Measurements from ENCODE around the gene GRAMD1C.
"Not testable (repeated sequence)": the region's sequence is repeated elsewhere in the genome, so short reads cannot be mapped to it uniquely, and the experiment has no call there.

Gene GRAMD1C

DNA sequence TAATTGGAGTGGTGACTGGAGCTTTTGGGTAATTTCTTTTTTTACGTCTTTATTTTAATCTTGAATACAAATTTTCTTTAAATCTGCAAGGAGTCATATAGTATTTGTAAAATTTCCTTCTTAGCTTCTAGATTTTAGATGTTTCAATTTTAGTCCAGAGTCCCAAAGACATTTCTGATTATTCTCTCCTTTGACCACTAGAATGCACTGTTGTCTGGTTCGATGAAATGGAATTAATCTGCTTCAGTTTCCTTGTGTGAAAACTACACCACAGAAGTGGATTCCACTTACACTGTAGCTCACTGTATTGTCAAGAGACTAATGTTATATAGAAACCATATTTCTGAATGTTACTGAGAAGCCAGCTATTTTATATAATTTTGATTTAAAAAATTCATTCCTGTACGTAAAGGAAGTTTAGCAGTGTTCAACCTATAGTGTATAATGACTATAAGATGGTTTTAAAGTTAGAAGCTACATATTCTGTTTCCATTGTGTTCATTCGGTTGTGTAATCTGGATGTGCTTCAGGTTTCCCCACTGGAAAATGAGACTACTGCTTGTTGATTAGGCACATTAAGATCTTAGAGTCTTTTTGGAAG is 6.1 kb downstream of the GRAMD1C start:
- TF ChIP-seq EZH2 (IDR thresholded peaks at IDR 0.05; ENCODE audit: borderline replicate concordance, low read depth, low read length, severe bottlenecking), result no peak
- TF ChIP-seq, protein P1, sequence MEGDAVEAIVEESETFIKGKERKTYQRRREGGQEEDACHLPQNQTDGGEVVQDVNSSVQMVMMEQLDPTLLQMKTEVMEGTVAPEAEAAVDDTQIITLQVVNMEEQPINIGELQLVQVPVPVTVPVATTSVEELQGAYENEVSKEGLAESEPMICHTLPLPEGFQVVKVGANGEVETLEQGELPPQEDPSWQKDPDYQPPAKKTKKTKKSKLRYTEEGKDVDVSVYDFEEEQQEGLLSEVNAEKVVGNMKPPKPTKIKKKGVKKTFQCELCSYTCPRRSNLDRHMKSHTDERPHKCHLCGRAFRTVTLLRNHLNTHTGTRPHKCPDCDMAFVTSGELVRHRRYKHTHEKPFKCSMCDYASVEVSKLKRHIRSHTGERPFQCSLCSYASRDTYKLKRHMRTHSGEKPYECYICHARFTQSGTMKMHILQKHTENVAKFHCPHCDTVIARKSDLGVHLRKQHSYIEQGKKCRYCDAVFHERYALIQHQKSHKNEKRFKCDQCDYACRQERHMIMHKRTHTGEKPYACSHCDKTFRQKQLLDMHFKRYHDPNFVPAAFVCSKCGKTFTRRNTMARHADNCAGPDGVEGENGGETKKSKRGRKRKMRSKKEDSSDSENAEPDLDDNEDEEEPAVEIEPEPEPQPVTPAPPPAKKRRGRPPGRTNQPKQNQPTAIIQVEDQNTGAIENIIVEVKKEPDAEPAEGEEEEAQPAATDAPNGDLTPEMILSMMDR (IDR thresholded peaks at IDR 0.05; ENCODE audit: borderline replicate concordance, extremely low read depth, low read length, poor library complexity, severe bottlenecking), result peak; percentile 69
- H3K9me3 ChIP-seq (ENCODE audit: insufficient read depth, low read length, severe bottlenecking), result no peaks in the 10 kb centered on the region
- H3K79me2 ChIP-seq (ENCODE audit: insufficient read depth, low read length), result no peaks in the 10 kb centered on the region
- no peak overlapping the region for H2AFZ ChIP-seq (ENCODE audit: low read depth, low read length)
- no peaks in the 10 kb centered on the region for H3K36me3 ChIP-seq (ENCODE audit: insufficient read depth, low read length)
- DNase-seq (no peak), ATAC-seq (ENCODE audit: insufficient read depth, low read depth) (peak; percentile 80; the same call in 2 of the 3 replicates)
- no peak overlapping the region for H3K27ac ChIP-seq (ENCODE audit: low read length)
- no peaks in the 10 kb centered on the region for H3K27me3 ChIP-seq (ENCODE audit: insufficient read depth, low read length, poor library complexity)
- H4K20me1 ChIP-seq (ENCODE audit: insufficient read depth, low read length), result no peaks in the 10 kb centered on the region
- H3K4me2 ChIP-seq (ENCODE audit: insufficient read depth, low read length), result no peak overlapping the region
- no peak overlapping the region for H3K4me3 ChIP-seq (ENCODE audit: low read depth in 1 of 2, low read length in 2 of 2)
- no peak overlapping the region for H3K9ac ChIP-seq (ENCODE audit: low read depth, low read length)
- H3K4me1 ChIP-seq (ENCODE audit: insufficient read depth, low read length), result peaks cover 6% of the 10 kb centered on the region

DNA sequence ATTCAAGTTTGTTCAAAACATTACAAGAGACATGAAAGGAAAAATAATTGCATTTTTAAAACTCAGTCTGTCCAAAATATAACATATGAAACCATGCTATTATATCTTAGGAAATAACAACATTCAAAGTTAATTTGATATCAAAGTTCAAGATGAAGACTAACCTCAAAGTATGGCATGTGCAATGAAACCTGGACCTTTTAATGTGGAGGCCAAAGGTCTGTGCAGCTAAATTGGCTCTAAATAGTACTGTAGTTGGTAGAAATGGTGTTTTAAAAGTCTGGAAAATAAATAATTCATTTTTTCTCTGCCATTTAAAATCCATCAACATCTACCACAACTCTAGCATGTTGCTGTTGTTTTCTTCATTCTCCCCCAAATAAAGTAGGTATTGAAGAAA is 8.7 kb downstream of the GRAMD1C start:
- Histone ChIP-seq H3K27ac (ENCODE audit: low read length) (no peak overlapping the region), H3K4me1 (ENCODE audit: insufficient read depth, low read length) (no peaks in the 10 kb centered on the region), H3K27me3 (ENCODE audit: insufficient read depth, low read length, poor library complexity) (no peaks in the 10 kb centered on the region), H3K36me3 (ENCODE audit: insufficient read depth, low read length) (no peaks in the 10 kb centered on the region), H3K9me3 (ENCODE audit: insufficient read depth, low read length, severe bottlenecking) (no peaks in the 10 kb centered on the region), H3K9ac (ENCODE audit: low read depth, low read length) (no peak overlapping the region), H2AFZ (ENCODE audit: low read depth, low read length) (no peak overlapping the region), H3K4me3 (ENCODE audit: low read depth in 1 of 2, low read length in 2 of 2) (no peak overlapping the region), H4K20me1 (ENCODE audit: insufficient read depth, low read length) (no peaks in the 10 kb centered on the region), H3K4me2 (ENCODE audit: insufficient read depth, low read length) (no peak overlapping the region), H3K79me2 (ENCODE audit: insufficient read depth, low read length) (no peaks in the 10 kb centered on the region)
- DNase-seq (no peak), ATAC-seq (ENCODE audit: insufficient read depth, low read depth) (no peak)
- TF ChIP-seq EZH2 (IDR thresholded peaks at IDR 0.05; ENCODE audit: borderline replicate concordance, low read depth, low read length, severe bottlenecking), result no peak
- TF ChIP-seq, protein P1 (IDR thresholded peaks at IDR 0.05; ENCODE audit: borderline replicate concordance, extremely low read depth, low read length, poor library complexity, severe bottlenecking), result no peak

DNA sequence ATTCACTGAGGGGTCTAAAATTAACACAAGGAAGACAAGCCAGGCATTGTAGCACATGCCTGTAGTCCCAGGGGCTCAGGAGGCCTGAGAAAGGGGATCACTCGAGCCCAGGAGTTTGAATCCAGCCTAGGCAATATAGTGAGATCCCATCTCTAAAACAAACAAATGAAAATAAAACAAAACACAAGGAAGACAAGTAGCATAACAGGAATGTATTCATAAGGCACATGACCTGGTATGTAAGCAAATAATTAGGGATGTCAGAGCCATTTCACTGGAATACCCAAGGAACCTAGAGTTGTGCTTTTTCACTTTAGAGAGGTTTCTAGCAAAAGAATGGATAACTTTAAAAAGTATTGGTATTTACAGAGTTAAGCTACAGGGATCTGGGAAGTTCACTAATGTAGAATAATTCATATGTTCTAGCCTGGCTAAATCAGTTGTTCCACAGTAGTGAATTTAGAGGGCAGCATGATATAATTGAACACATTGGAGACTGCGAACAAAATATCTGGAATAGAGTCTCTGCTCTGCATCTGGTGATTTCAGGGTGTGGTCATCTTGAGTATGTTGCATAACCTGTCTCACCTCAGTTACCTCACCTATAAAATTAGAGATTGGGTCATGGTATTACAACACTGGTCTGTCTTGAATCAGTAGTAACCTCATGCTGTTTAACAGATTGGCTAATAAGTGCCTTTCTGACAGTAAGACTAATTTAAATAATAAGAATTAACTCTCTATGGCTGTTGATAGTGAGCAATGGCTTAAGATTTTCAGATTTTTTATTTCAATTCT is 9.3 kb downstream of the GRAMD1C start:
- TF ChIP-seq, protein P1 (IDR thresholded peaks at IDR 0.05; ENCODE audit: borderline replicate concordance, extremely low read depth, low read length, poor library complexity, severe bottlenecking), result no peak
- no peak for TF ChIP-seq EZH2 (IDR thresholded peaks at IDR 0.05; ENCODE audit: borderline replicate concordance, low read depth, low read length, severe bottlenecking)

DNA sequence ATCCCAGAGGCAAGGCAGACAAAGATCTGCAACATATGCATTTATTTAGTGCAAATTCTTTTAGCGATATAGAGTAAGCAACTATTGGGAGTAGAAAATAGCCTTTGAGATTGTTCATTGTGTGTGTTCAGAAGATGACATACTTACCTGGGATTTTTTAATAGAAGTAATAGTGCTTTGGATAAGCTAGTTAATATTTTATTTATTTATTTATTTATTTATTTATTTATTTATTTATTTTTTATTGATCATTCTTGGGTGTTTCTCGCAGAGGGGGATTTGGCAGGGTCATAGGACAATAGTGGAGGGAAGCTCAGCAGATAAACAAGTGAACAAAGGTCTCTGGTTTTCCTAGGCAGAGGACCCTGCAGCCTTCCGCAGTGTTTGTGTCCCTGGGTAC is 10.5 kb downstream of the GRAMD1C start:
- H3K4me1 ChIP-seq (ENCODE audit: insufficient read depth, low read length); H3K9ac ChIP-seq (ENCODE audit: low read depth, low read length); H3K27ac ChIP-seq (ENCODE audit: low read length); H3K36me3 ChIP-seq (ENCODE audit: insufficient read depth, low read length); ATAC-seq (ENCODE audit: insufficient read depth, low read depth); H4K20me1 ChIP-seq (ENCODE audit: insufficient read depth, low read length); DNase-seq; H3K4me3 ChIP-seq (ENCODE audit: low read depth in 1 of 2, low read length in 2 of 2); H3K9me3 ChIP-seq (ENCODE audit: insufficient read depth, low read length, severe bottlenecking); H2AFZ ChIP-seq (ENCODE audit: low read depth, low read length); H3K27me3 ChIP-seq (ENCODE audit: insufficient read depth, low read length, poor library complexity); H3K79me2 ChIP-seq (ENCODE audit: insufficient read depth, low read length); H3K4me2 ChIP-seq (ENCODE audit: insufficient read depth, low read length): not testable (repeated sequence)

More for the DNA sequence above, 9.3 kb downstream of the GRAMD1C start:
- no peak overlapping the region for H3K9ac ChIP-seq (ENCODE audit: low read depth, low read length)
- no peak overlapping the region for H2AFZ ChIP-seq (ENCODE audit: low read depth, low read length)
- no peak overlapping the region for H3K4me3 ChIP-seq (ENCODE audit: low read depth in 1 of 2, low read length in 2 of 2)
- no peaks in the 10 kb centered on the region for H3K9me3 ChIP-seq (ENCODE audit: insufficient read depth, low read length, severe bottlenecking)
- no peak overlapping the region for H3K4me2 ChIP-seq (ENCODE audit: insufficient read depth, low read length)
- H3K36me3 ChIP-seq (ENCODE audit: insufficient read depth, low read length), result no peaks in the 10 kb centered on the region
- no peaks in the 10 kb centered on the region for H3K27me3 ChIP-seq (ENCODE audit: insufficient read depth, low read length, poor library complexity)
- H3K4me1 ChIP-seq (ENCODE audit: insufficient read depth, low read length), result no peaks in the 10 kb centered on the region
- H4K20me1 ChIP-seq (ENCODE audit: insufficient read depth, low read length), result no peaks in the 10 kb centered on the region
- no peak for ATAC-seq (ENCODE audit: insufficient read depth, low read depth)
- DNase-seq, result no peak
- no peak overlapping the region for H3K27ac ChIP-seq (ENCODE audit: low read length)
- no peaks in the 10 kb centered on the region for H3K79me2 ChIP-seq (ENCODE audit: insufficient read depth, low read length)

DNA sequence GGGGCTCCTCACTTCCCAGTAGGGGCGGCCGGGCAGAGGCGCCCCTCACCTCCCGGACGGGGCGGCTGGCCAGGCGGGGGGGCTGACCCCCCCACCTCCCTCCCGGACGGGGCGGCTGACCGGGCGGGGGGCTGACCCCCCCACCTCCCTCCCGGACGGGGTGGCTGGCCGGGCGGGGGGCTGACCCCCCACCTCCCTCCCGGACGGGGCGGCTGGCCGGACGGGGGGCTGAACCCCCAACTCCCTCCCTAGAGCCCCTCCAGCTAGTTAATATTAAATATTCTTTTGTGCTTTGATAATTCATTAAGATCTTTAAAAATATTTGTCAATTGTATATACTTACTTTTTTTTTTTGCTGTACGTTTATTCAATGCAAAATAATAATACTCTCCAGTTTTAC is 11.3 kb downstream of the GRAMD1C start:
- not testable (repeated sequence) for H3K27me3 ChIP-seq (ENCODE audit: insufficient read depth, low read length, poor library complexity); H3K79me2 ChIP-seq (ENCODE audit: insufficient read depth, low read length); H3K9ac ChIP-seq (ENCODE audit: low read depth, low read length); H3K4me1 ChIP-seq (ENCODE audit: insufficient read depth, low read length); H3K4me3 ChIP-seq (ENCODE audit: low read depth in 1 of 2, low read length in 2 of 2); ATAC-seq (ENCODE audit: insufficient read depth, low read depth); H3K27ac ChIP-seq (ENCODE audit: low read length); H3K36me3 ChIP-seq (ENCODE audit: insufficient read depth, low read length); H2AFZ ChIP-seq (ENCODE audit: low read depth, low read length); H4K20me1 ChIP-seq (ENCODE audit: insufficient read depth, low read length); DNase-seq; H3K4me2 ChIP-seq (ENCODE audit: insufficient read depth, low read length); H3K9me3 ChIP-seq (ENCODE audit: insufficient read depth, low read length, severe bottlenecking)
